Stimulated activated CD4-positive, alpha-beta T cell treated with anti-CD3 and anti-CD28 coated beads, Interleukin-15, amount 100 ng/mL, for 48 hours (primary cell): ENCODE measurements around the gene UGT1A8.
"Not testable (repeated sequence)": the region's sequence is repeated elsewhere in the genome, so short reads cannot be mapped to it uniquely, and the experiment has no call there.

Experiments
- DNase-seq, 2 donors: peaks; one replicate each; pipeline ENCODE4 v3.0.0-alpha.2; 2020; ENCODE audit warnings: low read depth in 2 of 2

The UGT1A8 gene

DNA sequence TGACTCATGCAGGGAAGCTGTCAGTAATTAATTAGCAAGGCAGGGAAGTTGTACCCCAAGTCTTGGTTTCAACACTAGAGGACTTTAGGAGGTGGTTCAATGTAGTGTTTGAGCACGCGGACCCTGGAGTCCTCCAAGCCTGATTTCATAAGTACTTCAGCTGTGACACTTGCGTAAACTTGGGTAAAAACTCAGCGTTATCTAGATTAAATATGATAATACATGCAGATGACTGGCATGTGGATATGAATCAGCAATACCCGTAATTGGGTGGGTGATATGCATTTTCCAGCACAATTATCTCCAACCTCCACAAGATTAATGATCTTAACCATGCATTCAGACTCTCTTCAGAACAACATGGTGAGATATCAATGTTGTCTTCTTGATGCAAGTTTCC, 69.5 kb downstream of the UGT1A8 start:
- DNase-seq = no peak

- no peak for DNase-seq
Observed at GRCh38 chr2:233688341-233688740, 70.9 kb downstream of the UGT1A8 start.

DNA sequence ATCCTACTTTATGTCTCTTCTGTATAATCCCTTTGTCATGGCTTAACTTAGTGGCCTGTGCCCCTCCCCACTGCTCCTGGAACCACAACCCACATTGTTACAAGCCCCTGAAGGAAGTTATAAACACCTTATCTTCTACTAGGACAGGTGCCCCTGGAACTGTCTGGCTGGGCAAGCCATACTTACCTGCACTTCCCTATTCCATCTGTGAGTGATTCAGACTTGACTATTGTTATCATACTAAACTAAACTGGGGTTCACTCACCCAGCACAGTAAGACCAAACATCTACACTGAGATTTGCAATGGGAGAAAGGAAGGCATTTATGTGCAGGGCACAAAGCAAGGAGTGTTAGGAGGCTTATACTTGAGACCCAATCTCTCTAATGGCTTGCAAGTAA, 71.6 kb downstream of the UGT1A8 start:
- no peak for DNase-seq

- no peak for DNase-seq
Observed at GRCh38 chr2:233689501-233689900, 72.1 kb downstream of the UGT1A8 start.

GRCh38 chr2:233690444-233690843, 73.0 kb downstream of the UGT1A8 start:
- no peak for DNase-seq

- no peak for DNase-seq
Observed at GRCh38 chr2:233691443-233692433, 74.3 kb downstream of the UGT1A8 start.

DNA sequence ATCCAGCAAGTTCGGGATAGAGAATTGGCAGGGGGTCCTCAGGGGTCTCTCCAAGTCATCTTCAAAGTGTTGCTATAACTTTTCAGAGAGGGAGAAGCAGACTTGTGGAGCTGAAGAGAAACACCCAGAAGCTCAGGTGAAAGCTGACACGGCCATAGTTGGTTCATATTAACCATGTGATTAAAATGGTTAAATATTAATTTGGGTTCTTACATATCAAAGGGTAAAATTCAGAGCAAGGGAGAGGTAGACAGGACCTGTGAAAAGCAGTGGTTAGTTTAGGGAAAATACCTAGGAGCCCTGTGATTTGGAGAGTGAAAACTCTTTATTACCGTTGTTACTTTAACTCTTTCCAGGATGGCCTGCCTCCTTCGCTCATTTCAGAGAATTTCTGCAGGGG, 75.2 kb downstream of the UGT1A8 start, which contains the start of gene UGT1A6:
Gene UGT1A6, plus strand, starts transcription at position 243 of the 400 bp plus-strand sequence. Its CDS starts 115 bp downstream, at position 358.
- DNase-seq = no peak

DNA sequence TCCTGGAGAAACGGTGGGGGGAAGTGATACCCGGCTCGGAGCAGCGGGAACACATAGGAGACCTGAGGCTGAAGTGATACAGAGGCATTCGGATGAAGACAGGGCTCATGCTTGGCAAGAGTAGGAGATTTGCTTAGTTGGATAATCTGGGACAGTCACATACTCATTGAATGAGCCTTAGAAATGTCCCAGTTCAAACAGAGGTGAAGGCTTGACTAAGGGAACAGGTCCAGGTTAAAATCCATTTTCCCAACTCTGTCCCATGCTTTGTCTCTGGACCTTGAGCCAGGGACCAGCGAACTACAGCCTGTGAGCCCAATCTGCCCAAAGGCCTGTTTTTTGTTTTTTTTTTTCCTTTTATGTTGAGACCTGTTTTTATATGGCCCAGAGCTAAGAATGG, 76.5 kb downstream of the UGT1A8 start:
- DNase-seq = no peak

DNA sequence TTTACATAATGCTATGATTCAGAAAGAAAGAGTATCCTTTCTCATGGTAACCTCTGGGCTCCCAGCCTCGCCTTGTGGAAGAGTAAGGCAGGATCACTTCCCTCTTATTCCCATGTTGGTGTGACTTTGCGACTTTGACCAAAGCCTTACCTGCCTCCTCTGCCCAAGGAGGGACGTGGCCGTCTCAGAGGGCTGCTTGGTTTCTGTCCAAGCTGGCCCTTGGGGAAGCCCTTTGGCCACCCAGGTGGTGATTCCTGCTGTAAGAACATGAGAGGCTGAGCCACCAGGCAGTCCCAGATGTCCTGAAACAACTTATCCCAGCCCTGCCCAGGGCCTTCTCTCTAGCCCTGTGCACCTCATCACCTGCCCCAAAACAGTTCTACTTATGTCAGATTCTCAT, 81.3 kb downstream of the UGT1A8 start:
- DNase-seq = no peak

DNA sequence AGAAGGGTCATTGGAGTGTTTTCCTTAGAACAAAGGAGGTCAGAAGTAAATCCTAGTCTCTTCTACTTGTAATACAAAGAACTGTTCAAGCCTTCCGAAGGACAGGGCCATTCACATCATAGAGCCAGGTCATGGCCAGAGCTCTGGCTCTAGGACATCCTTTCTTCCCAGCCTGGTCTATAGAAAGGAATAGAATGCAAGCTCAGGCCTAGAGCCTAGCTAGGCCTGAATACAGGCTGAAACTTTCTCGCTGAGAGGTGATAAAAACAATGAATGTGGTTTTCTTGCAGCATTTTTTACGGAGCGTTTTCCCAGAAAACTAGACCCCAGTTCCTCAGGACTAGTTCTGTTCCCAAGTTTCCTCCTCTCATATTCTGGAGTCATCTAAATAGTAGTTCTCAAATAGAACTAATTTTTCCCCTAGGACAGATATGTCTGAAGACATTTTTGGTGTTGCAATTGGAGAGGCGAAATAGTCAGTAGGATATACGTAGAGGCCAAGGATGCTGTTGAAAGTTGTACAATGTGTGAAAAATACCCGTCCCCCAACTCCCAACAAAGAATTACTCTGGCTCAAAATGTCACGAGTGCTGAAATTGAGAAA, 82.1 kb downstream of the UGT1A8 start:
- DNase-seq = no peak

- DNase-seq = no peak
Observed at GRCh38 chr2:233700028-233700635, 82.7 kb downstream of the UGT1A8 start.

DNA sequence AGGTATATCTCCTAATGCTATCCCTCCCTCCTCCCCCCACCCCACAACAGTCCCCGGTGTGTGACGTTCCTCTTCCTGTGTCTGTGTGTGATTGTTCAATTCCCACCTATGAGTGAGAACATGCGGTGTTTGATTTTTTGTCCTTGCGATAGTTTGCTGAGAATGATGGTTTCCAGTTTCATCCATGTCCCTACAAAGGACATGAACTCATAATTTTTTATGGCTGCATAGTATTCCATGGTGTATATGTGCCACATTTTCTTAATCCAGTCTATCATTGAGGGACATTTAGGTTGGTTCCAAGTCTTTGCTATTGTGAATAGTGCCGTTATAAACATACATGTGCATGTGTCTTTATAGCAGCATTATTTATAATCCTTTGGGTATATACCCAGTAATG, 83.4 kb downstream of the UGT1A8 start:
- DNase-seq = not testable (repeated sequence)

GRCh38 chr2:233702238-233702637, 84.8 kb downstream of the UGT1A8 start:
- DNase-seq = no peak

DNA sequence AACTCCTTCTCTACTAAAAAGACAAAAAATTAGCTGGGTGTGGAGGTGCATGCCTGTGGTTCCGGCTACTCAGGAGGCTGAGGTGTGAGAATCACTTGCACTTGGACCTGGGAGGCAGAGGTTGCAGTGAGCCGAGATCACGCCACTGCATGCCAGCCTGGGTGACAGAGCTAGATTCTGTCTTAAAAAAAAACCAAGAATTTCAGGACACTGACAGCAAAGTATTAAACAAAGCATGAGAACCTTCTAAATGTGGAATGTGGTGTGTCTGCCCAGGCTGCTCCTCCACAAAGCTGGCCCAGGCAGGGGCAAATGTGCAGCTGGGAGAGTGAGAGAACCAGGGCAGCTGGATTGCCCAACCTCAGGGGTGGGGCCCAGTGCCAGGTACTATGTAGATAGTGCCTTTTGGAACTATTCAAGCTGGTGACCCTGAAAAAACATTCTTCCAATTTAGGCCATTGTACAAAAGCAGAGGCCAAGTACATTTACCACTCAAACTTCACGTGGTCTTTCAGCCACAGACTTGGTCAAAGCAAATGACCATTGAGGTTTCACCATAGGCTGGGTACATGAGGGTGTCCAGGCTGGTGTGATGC, 88.6 kb downstream of the UGT1A8 start:
- no peak for DNase-seq

- no peak for DNase-seq
Observed at GRCh38 chr2:233706720-233707119, 89.3 kb downstream of the UGT1A8 start.

GRCh38 chr2:233707940-233708644, 90.7 kb downstream of the UGT1A8 start:
- DNase-seq = no peak

- DNase-seq = no peak
Observed at GRCh38 chr2:233708942-233709341, 91.5 kb downstream of the UGT1A8 start.

DNA sequence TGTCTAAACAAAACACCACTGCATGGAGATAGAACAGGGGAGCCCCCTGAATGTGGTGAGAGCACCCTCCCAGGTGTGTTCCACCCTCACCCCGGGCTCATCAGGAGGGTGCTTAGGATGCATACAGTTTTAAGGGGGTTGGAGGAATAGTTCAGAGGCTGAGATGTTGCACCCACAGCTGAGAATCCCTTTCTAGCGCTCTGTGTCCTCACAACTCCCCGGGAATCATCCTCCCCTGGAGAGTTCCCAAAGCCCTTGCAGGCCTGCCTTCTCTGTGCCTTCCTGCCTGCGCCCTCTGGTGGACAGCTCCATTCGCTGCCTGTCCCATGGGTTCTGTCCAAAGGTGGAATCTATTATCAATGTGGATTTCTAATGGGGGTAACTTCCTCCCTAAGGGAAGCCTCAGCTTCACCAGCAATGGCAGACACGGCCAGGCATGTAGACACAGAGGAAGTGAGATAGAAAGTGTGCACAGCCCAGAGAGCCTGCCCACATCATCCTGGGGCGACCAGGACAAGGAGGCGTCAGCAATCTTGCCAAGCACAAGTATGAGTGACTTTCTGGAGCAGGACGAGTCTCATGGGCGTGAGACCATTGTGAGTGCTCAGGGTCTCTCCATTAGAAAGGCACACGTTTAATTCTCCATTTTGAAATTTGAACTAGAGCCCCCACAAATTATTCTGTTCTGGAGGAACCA, 94.0 kb downstream of the UGT1A8 start:
- peak; percentile 23 to 54 for DNase-seq

GRCh38 chr2:233712611-233713261, 95.3 kb downstream of the UGT1A8 start, which contains the start of gene UGT1A5:
Gene UGT1A5 (plus strand): TSS chr2:233712907. CDS start chr2:233712992, 85 bp downstream.
- DNase-seq = no peak

- DNase-seq = no peak
Observed at GRCh38 chr2:233713262-233713615, 95.8 kb downstream of the UGT1A8 start.
